GM23338 (cell line): ENCODE results near the gene SENP3. TPM values are rescaled to one million over a fixed set of nuclear protein-coding genes. Genes with fewer than 3 reads are reported as not detected.

Source experiments
- ATAC-seq: fragments of 200-7000 bp; cut with Tn5 transposase; 3 replicates; pipeline ENCODE4 v1.9.1; 2020
- DNase-seq: peaks from one replicate; pipeline ENCODE4 v3.0.0-alpha.2; 2015; ENCODE audit warnings: low spot score
- H2AFZ ChIP-seq: fragments of 200-600 bp; sonication (generic); 2 replicates; pipeline ENCODE4 v1.8.0; 2016; ENCODE audit warnings: antibody characterized with exemption, mild to moderate bottlenecking, moderate library complexity
- H3F3A ChIP-seq: fragments of 200-600 bp; sonication (generic); replicated peaks from 2 replicates; pipeline ENCODE4 v1.8.0; 2017; ENCODE audit warnings: antibody characterized with exemption, mixed run types, low read depth
- H3K27ac ChIP-seq: fragments of 200-600 bp; sonication (generic); 2 replicates; pipeline ENCODE4 v1.6.1; 2016; ENCODE audit warnings: low read depth
- H3K27me3 ChIP-seq: fragments of 200-600 bp; sonication (generic); 2 replicates; pipeline ENCODE4 v1.8.0; 2016; ENCODE audit warnings: mild to moderate bottlenecking, mixed run types, moderate library complexity; ENCODE audit not compliant: insufficient read depth
- H3K36me3 ChIP-seq: fragments of 200-600 bp; sonication (generic); 2 replicates; pipeline ENCODE4 v1.8.0; 2016; ENCODE audit warnings: mild to moderate bottlenecking; ENCODE audit not compliant: insufficient read depth
- H3K4me1 ChIP-seq: fragments of 200-600 bp; sonication (generic); 2 replicates; pipeline ENCODE4 v1.8.0; 2016; ENCODE audit warnings: mild to moderate bottlenecking, moderate library complexity; ENCODE audit not compliant: insufficient read depth
- H3K4me2 ChIP-seq: fragments of 200-600 bp; sonication (generic); 2 replicates; pipeline ENCODE4 v1.7.1; 2017; ENCODE audit warnings: mixed run types
- H3K4me3 ChIP-seq: fragments of 200-600 bp; sonication (generic); 2 replicates; pipeline ENCODE4 v1.6.1; 2016; ENCODE audit warnings: mixed run types
- H3K79me2 ChIP-seq: fragments of 200-600 bp; sonication (generic); replicated peaks from 2 replicates; pipeline ENCODE4 v1.8.0; 2017; ENCODE audit warnings: mild to moderate bottlenecking; ENCODE audit not compliant: insufficient read depth
- H3K9me2 ChIP-seq: fragments of 200-600 bp; sonication (generic); 2 replicates; pipeline ENCODE4 v1.8.0; 2017; ENCODE audit not compliant: insufficient read depth
- H4K20me1 ChIP-seq: fragments of 200-600 bp; sonication (generic); replicated peaks from 2 replicates; pipeline ENCODE4 v1.8.0; 2017; ENCODE audit warnings: mild to moderate bottlenecking; ENCODE audit not compliant: insufficient read depth
- H3K27ac Mint-ChIP-seq: 2 replicates; pipeline ENCODE4 v1.8.0; 2020; ENCODE audit warnings: inconsistent platforms, mild to moderate bottlenecking, moderate library complexity, mixed read lengths
- H3K27me3 Mint-ChIP-seq: 3 replicates; pipeline ENCODE4 v1.8.0; 2022; ENCODE audit warnings: low read depth, mild to moderate bottlenecking, moderate library complexity, mixed read lengths, inconsistent platforms; ENCODE audit not compliant: insufficient read depth, poor library complexity
- H3K36me3 Mint-ChIP-seq: 3 replicates; pipeline ENCODE4 v1.8.0; 2021; ENCODE audit warnings: low read depth, mild to moderate bottlenecking, inconsistent platforms, moderate library complexity, mixed read lengths
- H3K4me1 Mint-ChIP-seq: 3 replicates; pipeline ENCODE4 v1.8.0; 2020; ENCODE audit warnings: mild to moderate bottlenecking, inconsistent platforms, mixed read lengths
- H3K4me3 Mint-ChIP-seq: 3 replicates; pipeline ENCODE4 v1.8.0; 2021; ENCODE audit warnings: moderate library complexity, mild to moderate bottlenecking, inconsistent platforms, mixed read lengths
- H3K9me3 Mint-ChIP-seq: 3 replicates; pipeline ENCODE4 v1.8.0; 2020; ENCODE audit warnings: moderate library complexity, mild to moderate bottlenecking, inconsistent platforms, mixed read lengths
- CREB1 ChIP-seq: fragments of 250-450 bp; sonication (Bioruptor Pico); IDR thresholded peaks from 2 replicates; pipeline ENCODE4 v1.5.0; 2020; ENCODE audit warnings: low read depth, mild to moderate bottlenecking, moderate library complexity
- EZH2 ChIP-seq: fragments of 200-600 bp; sonication (generic); IDR thresholded peaks from one replicate; pipeline ENCODE4 v1.8.0; 2017; ENCODE audit warnings: antibody characterized with exemption, mild to moderate bottlenecking, low read depth; ENCODE audit not compliant: unreplicated experiment
- EZH2phosphoT487 ChIP-seq: fragments of 200-600 bp; sonication (generic); IDR thresholded peaks from one replicate; pipeline ENCODE4 v1.8.1; 2018; ENCODE audit warnings: antibody characterized with exemption; ENCODE audit not compliant: unreplicated experiment
- JUNB ChIP-seq: IDR thresholded peaks from one replicate; pipeline ENCODE4 v1.6.1; 2016; ENCODE audit warnings: antibody characterized with exemption; ENCODE audit not compliant: unreplicated experiment
- NANOG ChIP-seq: IDR thresholded peaks from 2 replicates; pipeline ENCODE4 v1.6.1; 2016; ENCODE audit warnings: antibody characterized with exemption, borderline replicate concordance
- POLR2AphosphoS5 ChIP-seq: IDR thresholded peaks from 2 replicates; pipeline ENCODE4 v1.6.1; 2016; ENCODE audit warnings: antibody characterized with exemption, low read depth
- STAT1 ChIP-seq: IDR thresholded peaks from one replicate; pipeline ENCODE4 v1.6.1; 2016; ENCODE audit warnings: antibody characterized with exemption; ENCODE audit not compliant: unreplicated experiment
- ZNF114 ChIP-seq: fragments of 250-450 bp; sonication (Bioruptor Pico); IDR thresholded peaks from 2 replicates; pipeline ENCODE4 v1.5.0; 2020; ENCODE audit warnings: mild to moderate bottlenecking, moderate library complexity
- ZNF331 ChIP-seq: fragments of 250-450 bp; sonication (Bioruptor Pico); IDR thresholded peaks from 2 replicates; pipeline ENCODE4 v1.5.0; 2020; ENCODE audit warnings: low read depth, mild to moderate bottlenecking, moderate library complexity
- polyA plus RNA-seq: library from polyadenylated mRNA; unstranded; fragments of >200 nt; fragmentation: Nextera tagmentation; extraction: Ambion mirVana; gene quantifications from 2 replicates; pipeline ENCODE4 v1.2.1, GENCODE V29; 2016
- total RNA-seq: library from RNA; depleted of rRNA; stranded (reverse); fragments of >200 nt; shearing (Covaris generic); gene quantifications from 2 replicates; pipeline ENCODE4 v1.2.3, GENCODE V29; 2014
- TF ChIP-seq, protein P1 (sequence below): fragments of 250-450 bp; sonication (Bioruptor Pico); IDR thresholded peaks from 2 replicates; pipeline ENCODE4 v1.5.0; 2020; ENCODE audit warnings: mild to moderate bottlenecking, moderate library complexity
- TF ChIP-seq, protein P2 (sequence below): IDR thresholded peaks from one replicate; pipeline ENCODE4 v1.6.1; 2018; ENCODE audit warnings: antibody characterized with exemption; ENCODE audit not compliant: unreplicated experiment
- TF ChIP-seq, protein P3 (sequence below): IDR thresholded peaks from 2 replicates; pipeline ENCODE4 v1.6.1; 2016; ENCODE audit warnings: antibody characterized with exemption
- TF ChIP-seq, protein P4 (sequence below), 2 experiments: fragments of 200-600 bp in 1 of 2; sonication (generic) in 1 of 2; conservative IDR thresholded peaks; 2 replicates each; pipeline versions ENCODE4 v1.5.1 to v1.6.1; 2016 to 2017; ENCODE audit warnings: antibody characterized with exemption in 2 of 2, low read depth in 2 of 2, mild to moderate bottlenecking in 2 of 2, moderate library complexity in 1 of 2

SENP3 gene
- total and polyA plus RNA-seq, 2 experiments from 2014 or later, result 6.5 to 138 TPM

- no peak overlapping the region for H2AFZ ChIP-seq
- H3K4me1 Mint-ChIP-seq, result peaks cover 64% of the 10 kb centered on the region
- H3K4me1 ChIP-seq, result peaks cover 43% of the 10 kb centered on the region
- H3K9me3 Mint-ChIP-seq, result peaks cover 16% of the 10 kb centered on the region; the same call in 2 of the 3 replicates
- peak overlapping the region; percentile 90 for H3K4me3 Mint-ChIP-seq
- TF ChIP-seq ZNF114 (CRISPR knock-in tag), result no peak
- TF ChIP-seq, protein P1, sequence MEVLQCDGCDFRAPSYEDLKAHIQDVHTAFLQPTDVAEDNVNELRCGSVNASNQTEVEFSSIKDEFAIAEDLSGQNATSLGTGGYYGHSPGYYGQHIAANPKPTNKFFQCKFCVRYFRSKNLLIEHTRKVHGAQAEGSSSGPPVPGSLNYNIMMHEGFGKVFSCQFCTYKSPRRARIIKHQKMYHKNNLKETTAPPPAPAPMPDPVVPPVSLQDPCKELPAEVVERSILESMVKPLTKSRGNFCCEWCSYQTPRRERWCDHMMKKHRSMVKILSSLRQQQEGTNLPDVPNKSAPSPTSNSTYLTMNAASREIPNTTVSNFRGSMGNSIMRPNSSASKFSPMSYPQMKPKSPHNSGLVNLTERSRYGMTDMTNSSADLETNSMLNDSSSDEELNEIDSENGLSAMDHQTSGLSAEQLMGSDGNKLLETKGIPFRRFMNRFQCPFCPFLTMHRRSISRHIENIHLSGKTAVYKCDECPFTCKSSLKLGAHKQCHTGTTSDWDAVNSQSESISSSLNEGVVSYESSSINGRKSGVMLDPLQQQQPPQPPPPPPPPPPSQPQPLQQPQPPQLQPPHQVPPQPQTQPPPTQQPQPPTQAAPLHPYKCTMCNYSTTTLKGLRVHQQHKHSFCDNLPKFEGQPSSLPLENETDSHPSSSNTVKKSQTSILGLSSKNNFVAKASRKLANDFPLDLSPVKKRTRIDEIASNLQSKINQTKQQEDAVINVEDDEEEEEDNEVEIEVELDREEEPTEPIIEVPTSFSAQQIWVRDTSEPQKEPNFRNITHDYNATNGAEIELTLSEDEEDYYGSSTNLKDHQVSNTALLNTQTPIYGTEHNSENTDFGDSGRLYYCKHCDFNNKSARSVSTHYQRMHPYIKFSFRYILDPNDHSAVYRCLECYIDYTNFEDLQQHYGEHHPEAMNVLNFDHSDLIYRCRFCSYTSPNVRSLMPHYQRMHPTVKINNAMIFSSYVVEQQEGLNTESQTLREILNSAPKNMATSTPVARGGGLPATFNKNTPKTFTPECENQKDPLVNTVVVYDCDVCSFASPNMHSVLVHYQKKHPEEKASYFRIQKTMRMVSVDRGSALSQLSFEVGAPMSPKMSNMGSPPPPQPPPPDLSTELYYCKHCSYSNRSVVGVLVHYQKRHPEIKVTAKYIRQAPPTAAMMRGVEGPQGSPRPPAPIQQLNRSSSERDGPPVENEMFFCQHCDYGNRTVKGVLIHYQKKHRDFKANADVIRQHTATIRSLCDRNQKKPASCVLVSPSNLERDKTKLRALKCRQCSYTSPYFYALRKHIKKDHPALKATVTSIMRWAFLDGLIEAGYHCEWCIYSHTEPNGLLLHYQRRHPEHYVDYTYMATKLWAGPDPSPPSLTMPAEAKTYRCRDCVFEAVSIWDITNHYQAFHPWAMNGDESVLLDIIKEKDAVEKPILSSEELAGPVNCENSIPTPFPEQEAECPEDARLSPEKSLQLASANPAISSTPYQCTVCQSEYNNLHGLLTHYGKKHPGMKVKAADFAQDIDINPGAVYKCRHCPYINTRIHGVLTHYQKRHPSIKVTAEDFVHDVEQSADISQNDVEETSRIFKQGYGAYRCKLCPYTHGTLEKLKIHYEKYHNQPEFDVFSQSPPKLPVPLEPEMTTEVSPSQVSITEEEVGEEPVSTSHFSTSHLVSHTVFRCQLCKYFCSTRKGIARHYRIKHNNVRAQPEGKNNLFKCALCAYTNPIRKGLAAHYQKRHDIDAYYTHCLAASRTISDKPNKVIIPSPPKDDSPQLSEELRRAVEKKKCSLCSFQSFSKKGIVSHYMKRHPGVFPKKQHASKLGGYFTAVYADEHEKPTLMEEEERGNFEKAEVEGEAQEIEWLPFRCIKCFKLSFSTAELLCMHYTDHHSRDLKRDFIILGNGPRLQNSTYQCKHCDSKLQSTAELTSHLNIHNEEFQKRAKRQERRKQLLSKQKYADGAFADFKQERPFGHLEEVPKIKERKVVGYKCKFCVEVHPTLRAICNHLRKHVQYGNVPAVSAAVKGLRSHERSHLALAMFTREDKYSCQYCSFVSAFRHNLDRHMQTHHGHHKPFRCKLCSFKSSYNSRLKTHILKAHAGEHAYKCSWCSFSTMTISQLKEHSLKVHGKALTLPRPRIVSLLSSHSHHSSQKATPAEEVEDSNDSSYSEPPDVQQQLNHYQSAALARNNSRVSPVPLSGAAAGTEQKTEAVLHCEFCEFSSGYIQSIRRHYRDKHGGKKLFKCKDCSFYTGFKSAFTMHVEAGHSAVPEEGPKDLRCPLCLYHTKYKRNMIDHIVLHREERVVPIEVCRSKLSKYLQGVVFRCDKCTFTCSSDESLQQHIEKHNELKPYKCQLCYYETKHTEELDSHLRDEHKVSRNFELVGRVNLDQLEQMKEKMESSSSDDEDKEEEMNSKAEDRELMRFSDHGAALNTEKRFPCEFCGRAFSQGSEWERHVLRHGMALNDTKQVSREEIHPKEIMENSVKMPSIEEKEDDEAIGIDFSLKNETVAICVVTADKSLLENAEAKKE (CRISPR knock-in tag), result no peak
- no peak for TF ChIP-seq NANOG
- no peak for TF ChIP-seq EZH2phosphoT487
- no peak for TF ChIP-seq JUNB
- no peak for TF ChIP-seq CREB1
- TF ChIP-seq ZNF331 (CRISPR knock-in tag), result no peak
- TF ChIP-seq, protein P2, sequence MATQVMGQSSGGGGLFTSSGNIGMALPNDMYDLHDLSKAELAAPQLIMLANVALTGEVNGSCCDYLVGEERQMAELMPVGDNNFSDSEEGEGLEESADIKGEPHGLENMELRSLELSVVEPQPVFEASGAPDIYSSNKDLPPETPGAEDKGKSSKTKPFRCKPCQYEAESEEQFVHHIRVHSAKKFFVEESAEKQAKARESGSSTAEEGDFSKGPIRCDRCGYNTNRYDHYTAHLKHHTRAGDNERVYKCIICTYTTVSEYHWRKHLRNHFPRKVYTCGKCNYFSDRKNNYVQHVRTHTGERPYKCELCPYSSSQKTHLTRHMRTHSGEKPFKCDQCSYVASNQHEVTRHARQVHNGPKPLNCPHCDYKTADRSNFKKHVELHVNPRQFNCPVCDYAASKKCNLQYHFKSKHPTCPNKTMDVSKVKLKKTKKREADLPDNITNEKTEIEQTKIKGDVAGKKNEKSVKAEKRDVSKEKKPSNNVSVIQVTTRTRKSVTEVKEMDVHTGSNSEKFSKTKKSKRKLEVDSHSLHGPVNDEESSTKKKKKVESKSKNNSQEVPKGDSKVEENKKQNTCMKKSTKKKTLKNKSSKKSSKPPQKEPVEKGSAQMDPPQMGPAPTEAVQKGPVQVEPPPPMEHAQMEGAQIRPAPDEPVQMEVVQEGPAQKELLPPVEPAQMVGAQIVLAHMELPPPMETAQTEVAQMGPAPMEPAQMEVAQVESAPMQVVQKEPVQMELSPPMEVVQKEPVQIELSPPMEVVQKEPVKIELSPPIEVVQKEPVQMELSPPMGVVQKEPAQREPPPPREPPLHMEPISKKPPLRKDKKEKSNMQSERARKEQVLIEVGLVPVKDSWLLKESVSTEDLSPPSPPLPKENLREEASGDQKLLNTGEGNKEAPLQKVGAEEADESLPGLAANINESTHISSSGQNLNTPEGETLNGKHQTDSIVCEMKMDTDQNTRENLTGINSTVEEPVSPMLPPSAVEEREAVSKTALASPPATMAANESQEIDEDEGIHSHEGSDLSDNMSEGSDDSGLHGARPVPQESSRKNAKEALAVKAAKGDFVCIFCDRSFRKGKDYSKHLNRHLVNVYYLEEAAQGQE, result no peak
- TF ChIP-seq, protein P3, sequence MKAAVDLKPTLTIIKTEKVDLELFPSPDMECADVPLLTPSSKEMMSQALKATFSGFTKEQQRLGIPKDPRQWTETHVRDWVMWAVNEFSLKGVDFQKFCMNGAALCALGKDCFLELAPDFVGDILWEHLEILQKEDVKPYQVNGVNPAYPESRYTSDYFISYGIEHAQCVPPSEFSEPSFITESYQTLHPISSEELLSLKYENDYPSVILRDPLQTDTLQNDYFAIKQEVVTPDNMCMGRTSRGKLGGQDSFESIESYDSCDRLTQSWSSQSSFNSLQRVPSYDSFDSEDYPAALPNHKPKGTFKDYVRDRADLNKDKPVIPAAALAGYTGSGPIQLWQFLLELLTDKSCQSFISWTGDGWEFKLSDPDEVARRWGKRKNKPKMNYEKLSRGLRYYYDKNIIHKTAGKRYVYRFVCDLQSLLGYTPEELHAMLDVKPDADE, result no peak
- no peak for TF ChIP-seq STAT1
- TF ChIP-seq, protein P4, sequence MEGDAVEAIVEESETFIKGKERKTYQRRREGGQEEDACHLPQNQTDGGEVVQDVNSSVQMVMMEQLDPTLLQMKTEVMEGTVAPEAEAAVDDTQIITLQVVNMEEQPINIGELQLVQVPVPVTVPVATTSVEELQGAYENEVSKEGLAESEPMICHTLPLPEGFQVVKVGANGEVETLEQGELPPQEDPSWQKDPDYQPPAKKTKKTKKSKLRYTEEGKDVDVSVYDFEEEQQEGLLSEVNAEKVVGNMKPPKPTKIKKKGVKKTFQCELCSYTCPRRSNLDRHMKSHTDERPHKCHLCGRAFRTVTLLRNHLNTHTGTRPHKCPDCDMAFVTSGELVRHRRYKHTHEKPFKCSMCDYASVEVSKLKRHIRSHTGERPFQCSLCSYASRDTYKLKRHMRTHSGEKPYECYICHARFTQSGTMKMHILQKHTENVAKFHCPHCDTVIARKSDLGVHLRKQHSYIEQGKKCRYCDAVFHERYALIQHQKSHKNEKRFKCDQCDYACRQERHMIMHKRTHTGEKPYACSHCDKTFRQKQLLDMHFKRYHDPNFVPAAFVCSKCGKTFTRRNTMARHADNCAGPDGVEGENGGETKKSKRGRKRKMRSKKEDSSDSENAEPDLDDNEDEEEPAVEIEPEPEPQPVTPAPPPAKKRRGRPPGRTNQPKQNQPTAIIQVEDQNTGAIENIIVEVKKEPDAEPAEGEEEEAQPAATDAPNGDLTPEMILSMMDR (conservative IDR thresholded peaks at IDR 0.05; ENCODE audit: low read depth in 2 of 2), result no peak
- TF ChIP-seq POLR2AphosphoS5, result no peak
- TF ChIP-seq EZH2, result no peak
- H3F3A ChIP-seq, result peaks cover 83% of the 10 kb centered on the region
- no peaks in the 10 kb centered on the region for H3K9me2 ChIP-seq
- peaks cover 46% of the 10 kb centered on the region for H3K36me3 ChIP-seq
- H3K27ac ChIP-seq, result peak overlapping the region; percentile 97
- DNase-seq, result no peak
- peaks cover 40% of the 10 kb centered on the region for H4K20me1 ChIP-seq
- peak overlapping the region; percentile 100 for H3K4me3 ChIP-seq
- peak overlapping the region; percentile 86 for H3K27ac Mint-ChIP-seq
- peaks cover 56% of the 10 kb centered on the region for H3K79me2 ChIP-seq
- H3K4me2 ChIP-seq, result peak overlapping the region; percentile 100
- H3K27me3 Mint-ChIP-seq, result peaks cover 56% of the 10 kb centered on the region
- no peaks in the 10 kb centered on the region for H3K27me3 ChIP-seq
- peaks cover 90% of the 10 kb centered on the region for H3K36me3 Mint-ChIP-seq
- no peak for ATAC-seq
Measured at GRCh38 chr17:7575481-7575883, 13.8 kb downstream of the SENP3 start.
